Gastroesophageal sphincter (tissue), 4 donors: ENCODE results near the gene ZNHIT2. TPM values are rescaled to one million over a fixed set of nuclear protein-coding genes. Genes with fewer than 3 reads are reported as not detected.

Experiments used
- ATAC-seq: fragments of 150-250 bp; one replicate; pipeline ENCODE4 v1.9.1; 2016; ENCODE audit warnings: mild to moderate bottlenecking, moderate library complexity
- H3K27ac ChIP-seq, 4 donors: fragments of 200-600 bp; sonication (generic) in 3 of 4; 1 replicate in 3 of 4; 2 replicates in 1 of 4; pipeline ENCODE4 v1.5.1; 2016 to 2019
- H3K27me3 ChIP-seq: fragments of 200-600 bp; sonication (generic); one replicate; pipeline ENCODE4 v1.5.1; 2019
- H3K36me3 ChIP-seq, 2 donors: fragments of 200-600 bp; sonication (generic); one replicate each; pipeline ENCODE4 v1.5.1; 2019; ENCODE audit warnings: control low read depth in 1 of 2
- H3K4me1 ChIP-seq, 3 donors: fragments of 200-600 bp; sonication (generic); 1 replicate in 2 of 3; 2 replicates in 1 of 3; pipeline ENCODE4 v1.5.1; 2016 to 2019; ENCODE audit warnings: control low read depth in 2 of 3
- H3K4me3 ChIP-seq, 2 donors: fragments of 200-600 bp; sonication (generic); one replicate each; pipeline ENCODE4 v1.5.1; 2019; ENCODE audit warnings: mild to moderate bottlenecking in 1 of 2, moderate library complexity in 1 of 2
- H3K9me3 ChIP-seq, 3 donors: fragments of 200-600 bp; sonication (generic); one replicate each; pipeline ENCODE4 v1.5.1; 2017 to 2019; ENCODE audit warnings: control low read depth in 2 of 3
- CTCF ChIP-seq, 4 experiments: fragments of 200-600 bp in 2 of 4; fragments of 450-650 bp in 2 of 4; sonication (generic) in 1 of 4; IDR thresholded peaks; one replicate each; pipeline ENCODE4 v1.5.1; 2017 to 2019; ENCODE audit warnings: antibody characterized with exemption in 4 of 4, mild to moderate bottlenecking in 2 of 4, moderate library complexity in 2 of 4
- EP300 ChIP-seq: sonication (generic); formaldehyde crosslinking; IDR thresholded peaks from one replicate; pipeline ENCODE4 v1.6.1; 2017; ENCODE audit warnings: antibody characterized with exemption, mild to moderate bottlenecking
- POLR2A ChIP-seq, 2 donors: fragments of 450-650 bp; IDR thresholded peaks; one replicate each; pipeline ENCODE4 v1.6.1; 2017; ENCODE audit warnings: antibody characterized with exemption in 2 of 2, mild to moderate bottlenecking in 2 of 2, moderate library complexity in 1 of 2
- POLR2AphosphoS5 ChIP-seq: sonication (generic); formaldehyde crosslinking; IDR thresholded peaks from one replicate; pipeline ENCODE4 v1.6.1; 2017; ENCODE audit warnings: antibody characterized with exemption
- WGBS, 2 donors: methylation state at CpG; one replicate each; pipeline ENCODE4 v1.1.5; 2018; ENCODE audit warnings: low coverage in 1 of 2; 5-methylcytosine and 5-hydroxymethylcytosine counted together
- total RNA-seq, 4 donors: library from RNA; depleted of rRNA; stranded (reverse); fragments of >200 nt; gene quantifications; one replicate each; pipeline ENCODE4 v1.1.0, GENCODE V29; 2016

Gene ZNHIT2
- total RNA-seq, 4 donors from 2014 or later, result 13.6 to 19.1 (median 15.4) TPM

DNA sequence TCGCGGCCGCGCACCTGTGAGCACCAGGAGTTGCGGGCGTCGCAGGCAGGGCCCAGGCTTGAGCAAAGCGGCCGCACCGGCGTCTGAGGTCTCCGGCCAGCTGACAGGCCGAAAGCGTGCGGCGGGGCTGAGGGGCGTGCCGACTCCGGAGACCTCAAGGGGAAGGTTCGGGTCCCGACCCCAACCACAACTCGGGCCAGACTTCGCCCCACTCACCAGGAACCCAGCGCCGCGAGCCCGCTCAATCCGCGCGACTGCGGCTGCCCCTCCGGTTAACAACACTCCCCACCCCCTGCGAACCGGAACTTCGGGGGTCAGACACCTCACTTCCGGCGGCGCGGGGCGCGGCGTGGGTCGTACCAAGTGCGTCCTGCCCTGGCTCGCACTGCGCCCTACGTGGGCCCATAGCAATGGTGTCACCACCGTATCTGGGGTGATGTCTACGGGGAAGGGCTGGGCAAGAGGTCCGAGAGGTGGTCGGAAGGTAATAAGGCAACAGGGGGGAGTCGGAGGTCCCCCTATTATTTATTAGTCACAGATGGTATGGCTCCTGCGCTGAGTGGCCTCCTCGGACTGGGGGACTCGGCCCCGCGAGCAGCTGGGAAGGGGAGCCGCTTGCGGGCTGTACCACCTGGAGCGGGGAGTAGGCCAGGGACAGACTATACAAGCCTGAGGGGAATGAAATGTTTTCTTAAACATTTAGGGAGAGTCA, 16.9 kb upstream of the ZNHIT2 start, which contains the start of gene SYVN1:
Gene SYVN1 (minus strand): TSS at position 280 of the 712 bp plus-strand sequence. CDS start 918 bp downstream, outside the sequence.
- Histone ChIP-seq H3K27ac (peak within 1 kb of the TSS; percentile 94 to 98 (median 96)), H3K4me3 (peak within 1 kb of the TSS; percentile 84 to 96), H3K4me1 (peaks cover 0 to 43% (median 11%) of the 10 kb centered on the region in 3 donors), H3K27me3 (no peaks in the 10 kb centered on the region), H3K9me3 (no peaks in the 10 kb centered on the region), H3K36me3 (peaks cover 0 to 37% of the 10 kb centered on the region in 2 donors)
- TF ChIP-seq POLR2AphosphoS5 (peak; percentile 98), CTCF (IDR thresholded peaks at IDR 0.05) (no peak), POLR2A (IDR thresholded peaks at IDR 0.05) (peak; percentile 95), EP300 (no peak)
- ATAC-seq, result peak; percentile 90
- WGBS, 2 donors, result 0% methylated on average over 13 of the region's 60 CpGs; no CpG with 5 or more reads in 1 of the 2 donors

DNA sequence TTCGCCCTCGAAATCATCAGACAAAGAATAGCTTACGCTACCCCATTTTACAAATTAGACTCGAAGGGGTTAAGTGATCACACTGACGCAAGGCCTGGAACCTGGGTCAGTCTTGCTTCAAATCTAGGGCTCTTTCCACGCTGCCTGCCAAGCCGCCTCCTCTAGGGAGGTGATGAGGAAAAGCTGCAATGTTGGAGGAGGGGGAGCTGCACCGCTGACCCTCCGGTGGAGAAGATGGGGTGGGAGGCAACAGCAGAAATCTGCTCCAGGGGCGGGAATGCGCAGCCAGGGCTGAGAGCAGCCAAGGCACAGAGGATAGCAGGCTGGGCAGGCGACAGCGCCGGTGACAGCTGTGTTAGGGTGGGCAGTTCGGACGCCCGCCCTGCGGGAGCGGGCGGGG, 16.2 kb upstream of the ZNHIT2 start:
- no peaks in the 10 kb centered on the region for H3K9me3 ChIP-seq
- no peak for TF ChIP-seq EP300
- no peaks in the 10 kb centered on the region for H3K27me3 ChIP-seq
- peaks cover 0 to 44% of the 10 kb centered on the region in 2 donors for H3K36me3 ChIP-seq
- H3K4me3 ChIP-seq, result peak overlapping the region; percentile 84 to 96
- peaks cover 0 to 43% (median 11%) of the 10 kb centered on the region in 3 donors for H3K4me1 ChIP-seq
- WGBS, 2 donors, result 0 to 3% methylated on average over 7 to 9 of the region's 20 CpGs
- H3K27ac ChIP-seq, result peak overlapping the region; percentile 94 to 98 (median 96)
- no peak for ATAC-seq

DNA sequence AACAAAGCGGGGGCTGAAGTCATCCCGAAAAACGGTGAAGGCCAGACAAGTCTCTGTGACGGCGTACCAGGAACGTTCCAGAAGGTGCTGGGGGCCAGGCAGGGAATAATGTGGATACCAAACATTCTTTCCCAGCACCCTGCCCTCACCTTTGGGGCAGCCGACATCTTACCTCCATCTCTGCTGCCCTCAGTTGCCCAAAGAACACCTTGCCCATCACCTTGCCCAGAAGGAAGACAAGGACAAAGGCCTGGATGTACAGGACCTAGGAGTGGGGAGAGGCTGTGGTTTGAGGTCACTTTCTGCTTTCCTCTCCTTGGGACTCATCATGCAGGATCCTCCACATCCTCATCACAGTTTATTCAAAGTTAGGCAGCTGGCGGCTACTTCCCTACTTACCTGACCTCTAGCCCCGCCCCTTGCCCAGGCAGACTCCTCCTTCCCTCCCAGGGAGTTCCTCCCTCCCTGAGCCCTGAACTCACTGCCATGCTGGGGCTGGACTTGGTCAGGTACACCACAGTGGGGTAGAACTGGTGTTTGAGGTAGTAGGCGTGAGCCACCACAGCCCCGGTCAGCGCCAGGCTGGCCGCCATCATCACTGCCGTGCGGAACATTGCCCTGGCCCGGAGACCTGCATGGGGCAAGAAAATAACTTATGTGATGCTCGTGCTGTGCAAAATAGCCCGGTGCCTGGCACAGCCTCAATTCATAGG, 15.6 kb upstream of the ZNHIT2 start:
- Histone ChIP-seq H3K4me3 (peak overlapping the region; percentile 84 to 96), H3K36me3 (peaks cover 0 to 50% of the 10 kb centered on the region in 2 donors), H3K4me1 (peaks cover 0 to 43% (median 11%) of the 10 kb centered on the region in 3 donors), H3K27ac (peak overlapping the region in 3 of 4 donors; percentile 94 to 97 (median 95)), H3K27me3 (no peaks in the 10 kb centered on the region), H3K9me3 (no peaks in the 10 kb centered on the region)
- WGBS, 2 donors, result 0 to 45% methylated on average over 1 to 5 of the region's 18 CpGs
- no peak for TF ChIP-seq POLR2A (IDR thresholded peaks at IDR 0.05)
- TF ChIP-seq CTCF (IDR thresholded peaks at IDR 0.05), result no peak
- TF ChIP-seq POLR2AphosphoS5, result no peak
- no peak for TF ChIP-seq EP300
- ATAC-seq, result no peak

GRCh38 chr11:65132238-65132987, 14.9 kb upstream of the ZNHIT2 start:
- Histone ChIP-seq H3K36me3 (peaks cover 0 to 57% of the 10 kb centered on the region in 2 donors), H3K4me1 (peaks cover 0 to 43% (median 11%) of the 10 kb centered on the region in 3 donors), H3K9me3 (no peaks in the 10 kb centered on the region), H3K4me3 (peak overlapping the region in 1 of 2 donors; percentile 84), H3K27ac (peak overlapping the region in 2 of 4 donors; percentile 95 to 97), H3K27me3 (no peaks in the 10 kb centered on the region)
- ATAC-seq, result no peak
- no peak for TF ChIP-seq EP300
- TF ChIP-seq CTCF (IDR thresholded peaks at IDR 0.05), result no peak
- TF ChIP-seq POLR2AphosphoS5, result no peak
- TF ChIP-seq POLR2A (IDR thresholded peaks at IDR 0.05), result no peak
- 0 to 20% methylated on average over 1 of the region's 10 CpGs for WGBS, 2 donors

GRCh38 chr11:65131895-65132237, 14.4 kb upstream of the ZNHIT2 start:
- H3K4me1 ChIP-seq, result peaks cover 0 to 43% (median 11%) of the 10 kb centered on the region in 3 donors
- no peaks in the 10 kb centered on the region for H3K27me3 ChIP-seq
- no peaks in the 10 kb centered on the region for H3K9me3 ChIP-seq
- 56 to 77% methylated on average over 4 to 5 of the region's 6 CpGs for WGBS, 2 donors
- H3K27ac ChIP-seq, result no peak overlapping the region
- TF ChIP-seq CTCF (IDR thresholded peaks at IDR 0.05), result no peak
- TF ChIP-seq EP300, result no peak
- no peak for TF ChIP-seq POLR2A (IDR thresholded peaks at IDR 0.05)
- TF ChIP-seq POLR2AphosphoS5, result no peak
- no peak for ATAC-seq
- no peak overlapping the region for H3K4me3 ChIP-seq
- H3K36me3 ChIP-seq, result peaks cover 0 to 62% of the 10 kb centered on the region in 2 donors
